GM12891 (cell line): ENCODE measurements around the gene PAQR8.

ENCODE experiments used
- POLR2A ChIP-seq: IDR thresholded peaks from 2 replicates; pipeline ENCODE4 v1.6.1; 2011; ENCODE audit warnings: low read depth, low read length, control low read depth
- POLR2AphosphoS5 ChIP-seq: IDR thresholded peaks from 2 replicates; pipeline ENCODE4 v1.6.1; 2011; ENCODE audit warnings: low read depth, low read length, control low read depth
- POU2F2 ChIP-seq: IDR thresholded peaks from 2 replicates; pipeline ENCODE4 v1.6.1; 2011; ENCODE audit warnings: low read depth, mild to moderate bottlenecking, control low read depth, low read length, moderate library complexity
- SPI1 ChIP-seq: IDR thresholded peaks from 2 replicates; pipeline ENCODE4 v1.6.1; 2011; ENCODE audit warnings: low read depth, low read length, control low read depth
- TAF1 ChIP-seq: IDR thresholded peaks from 2 replicates; pipeline ENCODE4 v1.6.1; 2011; ENCODE audit warnings: low read depth, low read length, control low read depth

DNA sequence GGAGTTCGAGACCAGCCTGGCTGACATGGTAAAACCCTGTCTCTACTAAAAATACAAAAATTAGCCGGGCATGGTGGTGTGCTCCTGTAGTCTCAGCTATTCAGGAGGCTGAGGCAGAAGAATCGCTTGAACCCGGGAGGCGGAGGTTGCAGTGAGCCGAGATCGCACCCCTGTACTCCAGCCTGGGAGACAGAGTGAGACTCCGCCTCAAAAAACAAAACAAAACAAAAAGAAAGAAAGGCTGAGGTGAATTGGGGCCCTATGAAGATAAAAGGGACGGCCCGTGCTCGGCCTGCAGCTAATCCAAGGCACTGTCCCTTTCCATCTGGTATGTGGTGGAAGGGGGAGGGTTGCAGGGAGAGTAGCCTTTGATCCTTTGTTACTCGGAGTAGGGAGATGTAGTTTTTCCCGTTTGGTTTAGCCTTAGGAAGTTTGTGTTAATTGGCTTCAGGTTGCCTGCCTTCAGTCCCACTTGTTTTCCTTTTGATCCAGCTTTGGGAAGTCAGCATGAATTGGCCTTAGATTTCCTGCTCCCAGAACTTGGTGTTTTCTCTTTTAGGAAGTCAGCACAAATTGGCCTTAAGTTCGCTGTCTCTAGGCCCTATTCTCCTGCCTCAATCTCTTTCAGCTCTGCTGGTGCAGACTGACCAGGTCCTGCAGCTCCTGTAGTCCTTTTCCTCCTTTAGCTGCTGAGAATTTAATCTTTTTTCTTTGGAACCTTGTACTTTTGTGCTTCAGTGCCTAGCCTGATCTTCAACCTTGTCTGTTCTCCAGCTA is 36.1 kb upstream of the PAQR8 start:
- TF ChIP-seq POLR2A, result no peak
- no peak for TF ChIP-seq POU2F2
- TF ChIP-seq POLR2AphosphoS5, result no peak
- TF ChIP-seq TAF1, result no peak
- no peak for TF ChIP-seq SPI1
